ENCODE data around the gene MOB3B.
"Not testable (repeated sequence)": the region's sequence is repeated elsewhere in the genome, so short reads cannot be mapped to it uniquely, and the experiment has no call there.

The MOB3B gene

GRCh38 chr9:27473111-27473529 lies 56.5 kb downstream of the MOB3B start:
- DNase-seq = peak; percentile 16

- DNase-seq = no peak
Measured at GRCh38 chr9:27472195-27472594, 57.4 kb downstream of the MOB3B start.

GRCh38 chr9:27471789-27472188 lies 57.8 kb downstream of the MOB3B start:
- no peak for DNase-seq

DNA sequence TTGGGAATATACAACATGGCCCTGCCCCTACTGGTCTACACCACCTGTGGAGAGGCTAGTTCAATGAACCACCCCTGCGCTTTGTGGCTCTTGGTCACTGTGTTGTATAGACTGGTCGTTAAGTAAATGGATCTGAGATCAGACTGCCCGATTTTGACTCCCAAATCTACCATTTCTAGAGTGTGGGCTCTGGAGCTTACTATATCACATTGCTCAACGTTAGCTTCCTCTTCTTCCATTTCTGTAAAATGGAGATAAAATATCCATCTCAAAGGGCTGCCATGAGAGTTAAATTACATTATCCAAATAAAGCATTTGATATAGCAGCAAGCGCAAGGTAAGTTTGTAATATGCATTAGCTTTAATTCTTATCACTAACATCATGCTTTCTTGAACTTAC lies 58.2 kb downstream of the MOB3B start:
- DNase-seq = no peak

DNA sequence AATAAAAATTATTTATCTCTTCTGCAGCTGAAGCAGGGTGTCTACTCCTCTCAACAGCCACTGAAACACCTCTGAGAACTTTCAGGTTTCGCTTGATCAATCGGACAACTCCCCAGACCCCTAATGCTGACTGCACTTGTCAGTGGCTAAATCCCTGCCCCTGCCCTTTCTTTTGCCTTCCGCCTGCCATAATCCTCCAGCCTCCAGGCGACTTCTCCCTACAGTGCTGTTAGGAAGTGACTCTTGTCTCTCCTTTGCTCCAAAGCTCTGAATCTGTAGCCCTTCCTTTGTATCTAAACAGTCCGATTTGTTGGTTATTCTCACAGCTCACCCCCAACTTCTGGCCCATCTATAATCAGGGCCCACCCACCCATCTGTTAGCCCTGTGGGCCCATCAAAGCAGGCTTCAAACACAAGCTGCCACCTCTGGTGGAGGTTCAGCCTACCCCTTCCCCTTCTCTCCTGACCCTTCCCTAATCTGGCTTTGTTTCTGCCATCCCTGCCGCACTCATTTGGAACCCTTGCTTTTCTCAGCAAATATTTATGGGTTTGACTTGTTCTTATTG lies 59.2 kb downstream of the MOB3B start:
- DNase-seq = no peak

DNA sequence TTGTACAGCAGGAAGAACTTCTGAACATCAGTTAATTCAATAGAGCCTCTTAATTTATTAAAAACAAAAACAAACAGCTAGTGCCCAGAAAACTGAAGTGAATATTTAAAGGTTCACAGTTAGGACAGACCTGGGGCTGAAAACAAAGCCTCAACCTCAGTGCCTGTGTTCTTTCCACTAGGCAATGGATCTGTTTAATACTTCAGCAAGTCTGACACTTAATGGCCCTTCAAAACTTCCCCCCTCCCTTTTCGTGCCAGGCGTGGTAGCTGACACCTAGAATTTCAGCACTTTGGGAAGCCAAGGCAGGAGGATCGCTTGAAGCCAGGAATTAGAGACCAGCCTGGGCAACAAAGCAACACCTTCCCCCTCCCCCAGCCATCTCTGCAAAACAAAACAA lies 60.1 kb downstream of the MOB3B start:
- no peak for DNase-seq

DNA sequence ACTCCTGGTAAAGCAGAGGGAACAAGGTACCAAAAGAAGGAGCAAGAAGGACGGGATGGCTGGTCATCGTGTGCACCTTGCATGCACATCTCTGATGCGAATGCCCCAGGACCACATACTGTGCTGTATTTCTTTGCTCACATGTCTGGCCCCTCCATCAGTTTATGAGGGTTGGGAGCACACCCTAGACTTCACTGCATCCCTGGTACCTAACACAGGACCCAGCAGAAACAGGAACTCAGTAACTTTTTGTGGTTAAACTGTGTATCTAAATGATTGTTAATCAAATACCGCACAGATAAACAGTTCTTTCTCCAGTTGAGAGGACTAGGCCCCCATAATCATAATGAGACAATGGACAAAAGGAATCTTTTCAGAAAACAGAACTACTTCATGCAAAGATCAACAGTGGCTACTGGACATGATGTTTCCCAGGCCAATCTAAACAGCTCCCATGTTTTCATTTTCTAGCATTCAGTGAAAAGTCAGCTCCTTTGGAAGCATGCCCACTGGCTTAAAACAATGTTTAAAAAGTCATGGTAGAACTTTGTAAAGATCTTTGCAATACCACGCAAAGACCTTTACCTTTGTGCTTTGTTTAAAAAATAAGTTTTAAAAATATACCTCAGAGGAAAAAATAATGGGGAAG lies 61.0 kb downstream of the MOB3B start:
- DNase-seq = peak; percentile 32

DNA sequence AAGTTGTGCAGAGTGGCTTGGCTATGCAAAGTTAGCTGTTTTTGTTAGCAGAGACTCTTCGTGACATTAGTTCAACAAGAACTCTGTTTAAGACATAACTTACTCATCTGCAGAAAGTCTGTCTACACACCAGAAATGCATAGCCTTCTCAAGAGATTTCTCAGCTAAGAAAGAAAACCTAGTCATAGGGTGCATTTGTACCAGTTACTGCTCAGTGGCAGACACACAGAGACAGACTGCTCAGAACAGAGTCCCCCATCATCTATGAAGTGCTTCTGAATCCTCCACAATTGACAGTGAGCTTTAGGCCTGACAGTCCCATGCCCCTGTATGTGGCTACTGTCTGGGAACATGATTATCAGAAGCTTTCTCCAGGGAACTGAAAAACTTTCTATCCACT lies 61.6 kb downstream of the MOB3B start:
- DNase-seq = no peak

GRCh38 chr9:27467486-27467885 lies 62.1 kb downstream of the MOB3B start:
- no peak for DNase-seq

GRCh38 chr9:27466516-27466915 lies 63.1 kb downstream of the MOB3B start:
- DNase-seq = not testable (repeated sequence)

GRCh38 chr9:27464950-27465349 lies 64.7 kb downstream of the MOB3B start:
- DNase-seq = not testable (repeated sequence)

DNA sequence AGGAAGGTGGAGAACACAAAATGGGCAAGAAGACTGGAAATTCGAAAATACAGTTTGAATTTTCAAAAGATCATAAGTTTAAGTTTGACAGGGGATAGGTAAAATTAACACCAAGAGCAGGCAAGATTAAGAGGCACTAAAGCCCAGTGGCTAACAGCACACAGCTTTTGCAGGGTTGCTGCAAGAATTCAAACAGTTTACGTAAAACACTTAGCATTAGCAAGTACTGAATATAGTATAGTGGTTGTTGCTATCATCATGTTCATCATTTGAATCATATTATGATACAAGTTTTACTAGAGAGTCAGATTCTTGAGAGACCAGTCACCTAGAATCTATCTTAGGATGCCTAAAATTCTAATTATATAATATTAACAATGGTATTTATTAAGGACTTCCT lies 66.8 kb downstream of the MOB3B start:
- no peak for DNase-seq

GRCh38 chr9:27462434-27462833 lies 67.2 kb downstream of the MOB3B start:
- peak; percentile 93 for DNase-seq

DNA sequence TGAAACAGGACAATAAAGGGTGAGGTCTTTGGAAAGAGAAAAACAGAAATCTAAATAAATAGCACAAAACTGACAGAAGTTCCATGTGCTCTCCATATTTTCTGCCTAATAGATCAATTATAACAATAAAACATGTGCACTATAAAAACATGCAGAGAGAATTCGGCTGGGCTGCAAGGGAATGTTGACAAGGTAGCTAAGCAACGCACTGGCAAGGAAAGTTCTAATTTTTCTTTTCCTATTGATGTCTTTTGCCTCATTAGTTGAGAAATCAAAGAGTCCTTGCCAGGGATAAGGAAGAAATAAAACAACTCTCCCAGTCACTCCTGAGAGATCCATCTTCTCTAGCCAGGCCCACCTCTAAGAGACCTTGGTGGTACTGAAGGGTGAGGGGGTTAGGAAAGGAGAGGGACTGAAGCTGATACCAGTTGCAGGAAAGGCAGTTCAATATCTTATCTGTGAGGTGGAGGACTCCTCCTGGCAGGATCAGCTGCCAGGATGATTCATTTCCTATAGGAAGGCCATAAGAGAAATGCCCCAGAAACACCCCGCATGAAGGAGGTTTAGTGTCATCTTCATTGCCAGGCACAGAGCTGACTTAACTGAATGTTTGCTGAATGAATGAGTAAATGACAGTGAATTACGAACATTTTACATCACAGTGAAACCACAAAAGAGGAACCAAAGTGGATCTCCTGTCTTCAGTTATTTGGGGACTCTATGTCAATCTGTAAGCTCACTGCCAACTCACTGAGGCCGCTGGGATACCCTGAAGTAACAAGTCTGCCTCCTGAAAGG lies 69.2 kb downstream of the MOB3B start:
- DNase-seq = peak; percentile 62

DNA sequence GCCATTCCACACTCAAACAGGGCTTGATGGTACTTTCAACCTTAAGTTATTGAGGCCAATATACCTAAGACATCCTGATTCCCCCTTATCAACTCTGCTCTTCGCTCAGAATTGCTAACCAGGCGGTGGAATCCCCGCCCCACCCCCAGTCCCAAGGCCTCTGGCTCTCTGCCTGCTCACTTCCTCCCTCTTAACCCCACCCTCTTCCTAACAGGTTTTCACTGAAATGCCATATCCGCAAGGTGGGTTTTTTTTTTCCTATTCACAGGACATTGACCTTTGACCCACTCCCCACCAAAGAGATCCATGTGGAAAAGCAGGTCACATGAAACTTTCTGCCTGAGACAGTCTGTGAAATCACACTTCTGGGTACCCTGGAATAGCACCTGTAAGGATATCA lies 72.2 kb downstream of the MOB3B start:
- peak; percentile 72 for DNase-seq

DNA sequence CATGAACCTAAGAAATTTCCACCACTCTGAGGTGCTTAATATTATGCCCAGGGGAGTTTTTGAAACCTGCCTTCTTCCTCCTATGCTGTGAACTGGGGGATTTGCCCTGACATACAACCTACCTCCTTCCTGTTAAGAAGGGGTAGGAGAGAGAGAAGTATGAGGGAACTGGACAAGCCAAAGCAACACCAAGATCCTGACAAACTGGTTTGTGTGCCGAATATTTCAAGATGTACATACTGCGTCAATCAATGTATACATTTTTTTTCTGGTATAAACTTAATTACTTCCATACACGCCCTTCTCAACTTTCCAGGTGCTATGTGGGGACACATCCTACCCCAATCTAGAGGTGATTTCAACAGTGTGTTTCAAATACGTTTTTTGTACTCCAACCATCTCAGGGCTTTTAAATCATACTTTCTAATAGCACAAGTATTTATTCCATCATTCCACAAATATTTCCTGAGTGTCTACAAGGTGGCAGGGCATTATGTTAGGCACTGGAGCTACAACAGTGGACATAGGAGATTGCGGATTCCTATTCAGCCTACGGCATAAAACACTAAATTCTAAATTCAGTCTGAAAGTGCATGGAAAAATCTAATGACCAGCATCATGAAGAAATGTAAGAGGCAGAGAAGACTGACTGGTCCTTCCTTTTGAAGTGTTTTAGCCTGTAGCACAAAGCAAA lies 75.6 kb downstream of the MOB3B start:
- DNase-seq = no peak

DNA sequence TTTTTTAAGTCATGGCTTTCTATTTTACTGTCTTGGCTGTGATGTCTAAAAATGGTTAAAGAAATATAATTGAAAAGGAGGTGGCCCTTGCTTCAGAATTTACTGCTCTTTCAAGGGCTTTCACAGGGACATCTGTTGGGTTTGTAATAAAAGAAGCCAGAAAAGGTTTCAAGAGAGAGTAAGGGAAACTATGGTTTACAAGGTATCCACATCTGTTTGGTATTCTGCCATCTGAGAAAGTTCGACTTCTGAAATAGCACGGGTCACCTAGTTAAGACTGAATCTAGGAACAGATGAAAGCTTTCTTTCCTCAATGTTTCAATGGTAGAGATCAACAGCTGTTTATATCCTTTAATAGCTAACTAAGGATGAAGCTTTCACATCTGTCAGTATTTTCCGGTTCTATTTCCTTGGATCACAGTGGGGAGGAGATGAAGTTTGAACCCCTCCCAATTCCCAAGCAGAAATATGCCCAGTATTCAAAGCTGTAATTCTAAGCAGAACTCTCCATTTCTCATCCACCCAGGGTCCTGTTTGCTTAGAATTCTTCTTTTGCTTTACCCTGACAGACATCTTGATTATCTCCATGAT lies 78.3 kb downstream of the MOB3B start:
- no peak for DNase-seq

GRCh38 chr9:27450752-27451151 lies 78.9 kb downstream of the MOB3B start:
- DNase-seq = no peak

- not testable (repeated sequence) for DNase-seq
Measured at GRCh38 chr9:27448356-27448755, 81.3 kb downstream of the MOB3B start.

GRCh38 chr9:27447031-27447683 lies 82.5 kb downstream of the MOB3B start:
- DNase-seq = peak; percentile 56

DNA sequence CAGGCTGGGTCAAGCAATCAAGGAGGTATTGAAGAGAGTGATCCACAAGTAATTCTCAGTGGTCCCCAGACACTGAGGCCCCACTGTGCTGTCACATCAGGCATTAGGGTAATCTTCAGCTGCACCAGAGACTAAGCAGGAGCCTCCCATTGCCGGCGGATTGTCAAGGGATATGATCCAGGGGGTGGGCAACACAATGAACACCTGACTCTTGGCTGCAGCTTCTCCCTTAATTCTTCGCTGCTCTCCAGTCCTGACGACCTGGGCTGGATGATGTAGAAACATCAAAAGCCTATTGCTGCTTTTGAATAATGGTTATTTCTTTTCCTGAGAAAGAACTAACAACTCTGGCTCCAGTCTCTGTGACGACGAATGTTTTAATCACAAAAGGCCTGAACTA lies 83.9 kb downstream of the MOB3B start:
- DNase-seq = no peak

DNA sequence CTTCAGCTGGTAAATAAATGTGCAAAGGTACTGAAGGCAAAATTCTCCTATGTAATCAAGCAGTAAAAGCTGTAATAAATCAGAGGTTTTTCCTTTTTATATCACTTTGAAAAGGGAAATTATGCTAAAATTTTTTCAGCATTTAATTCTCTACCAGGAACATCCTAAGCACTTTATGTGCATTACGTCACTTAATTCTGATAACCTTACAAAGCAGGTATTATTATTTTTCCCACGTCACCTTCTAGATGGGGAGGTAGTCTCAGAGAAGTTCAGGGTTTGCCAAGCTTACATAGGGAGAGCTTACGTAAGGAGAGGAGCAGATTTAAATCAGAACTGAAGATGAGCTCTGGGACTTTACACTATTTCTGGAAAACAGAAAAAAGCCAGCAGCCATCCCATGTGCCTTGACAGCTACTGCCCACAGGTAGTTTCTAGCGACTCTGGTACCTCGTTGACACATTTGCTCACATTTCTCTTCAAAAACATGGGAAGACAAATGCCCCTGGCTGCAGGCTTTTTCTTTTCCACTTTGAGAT lies 84.5 kb downstream of the MOB3B start:
- no peak for DNase-seq

All from hematopoietic multipotent progenitor cell treated with erythropoietin and hydrocortisone succinate and interleukin-3 and kit ligand, for 8 days (in vitro differentiated cells).